Psoas muscle (tissue), 8 donors: ENCODE data around the gene GRIP1. TPM values are rescaled to one million over a fixed set of nuclear protein-coding genes. Genes with fewer than 3 reads are reported as not detected.

ENCODE experiments used
- ATAC-seq, 4 donors: fragments of 200-7000 bp; cut with Tn5 transposase; one replicate each; pipeline ENCODE4 v1.9.1; 2020; ENCODE audit warnings: moderate library complexity in 3 of 4, mild to moderate bottlenecking in 2 of 4
- DNase-seq, 2 donors: peaks; one replicate each; pipeline ENCODE4 v3.0.0-alpha.2; 2020
- H3K27ac ChIP-seq: fragments of 200-600 bp; one replicate; pipeline ENCODE4 v1.8.0; 2022
- H3K27me3 ChIP-seq, 3 donors: fragments of 200-600 bp in 1 of 3; one replicate each; pipeline versions ENCODE4 v1.6.1 to v1.8.0; 2013 to 2022; ENCODE audit warnings: low read length in 2 of 3, mild to moderate bottlenecking in 2 of 3, moderate library complexity in 1 of 3; ENCODE audit not compliant: insufficient read depth in 3 of 3
- H3K36me3 ChIP-seq, 2 donors: fragments of 200-600 bp in 1 of 2; one replicate each; pipeline versions ENCODE4 v1.6.1 to v1.8.0; 2013 to 2022; ENCODE audit warnings: low read depth in 1 of 2, mild to moderate bottlenecking in 1 of 2, moderate library complexity in 1 of 2; ENCODE audit not compliant: insufficient read depth in 1 of 2
- H3K4me1 ChIP-seq: fragments of 200-600 bp; one replicate; pipeline ENCODE4 v1.8.0; 2022
- H3K4me3 ChIP-seq: fragments of 200-600 bp; one replicate; pipeline ENCODE4 v1.8.0; 2022; ENCODE audit warnings: mild to moderate bottlenecking
- H3K9me3 ChIP-seq: fragments of 200-600 bp; one replicate; pipeline ENCODE4 v1.8.0; 2022
- CTCF ChIP-seq: fragments of 200-600 bp; IDR thresholded peaks from one replicate; pipeline ENCODE4 v1.8.0; 2022; ENCODE audit warnings: antibody characterized with exemption
- WGBS, 3 donors: extraction: QIAGEN DNeasy Blood & Tissue Kit; methylation state at CpG; one replicate each; pipeline versions ENCODE4 v1.1.6 to v1.1.7; 2013; 5-methylcytosine and 5-hydroxymethylcytosine counted together
- intact Hi-C, 2 donors: fragments of 100-400 bp; cut with DNase I; formaldehyde crosslinking; loops; one replicate each; pipeline versions ENCODE4 v1.11.0 to v1.14.2; 2022
- polyA plus RNA-seq, 3 donors: library from polyadenylated mRNA; stranded (reverse); fragments of 200-250 nt; gene quantifications; one replicate each; pipeline ENCODE4 v1.2.3, GENCODE V29; 2013
- total RNA-seq, 4 donors: library from RNA; stranded (reverse); fragmentation: NEBNext Ultra II Directional in 2 of 4; extraction: Animal tissue kit (Norgen Biotek cat#: 25700) in 2 of 4; gene quantifications; one replicate each; pipeline versions ENCODE4 v1.2.1 to v1.2.4, GENCODE V29; 2021 to 2023
- donor health status: healthy with polysubstance abuse.
- donor health status: DM: no; HTN: no; CAD: no; lungs with moderate emphysema.
- donor health status: Bipolar disorder and iron deficiency.
- donor health status: healthy.
- donor health status: DM: yes; HTN: yes; CAD: no.
- donor health status: DM: no; HTN: no; CAD: no.
- donor health status: DM: no; HTN: no; CAD: no.
- donor health status: DM: yes; HTN: yes; CAD: no.

GRIP1 gene
- total and polyA plus RNA-seq, 7 donors = 0.05 to 4.1 (median 1.6) TPM

GRCh38 chr12:66662729-66663128 lies 16.1 kb downstream of the GRIP1 start:
- H3K36me3 ChIP-seq = no peaks in the 10 kb centered on the region
- ATAC-seq = no peak
- no peaks in the 10 kb centered on the region for H3K9me3 ChIP-seq
- H3K4me1 ChIP-seq = no peaks in the 10 kb centered on the region
- 50 to 66% (median 53%) methylated on average over 1 of the region's 1 CpG for WGBS, 3 donors
- H3K4me3 ChIP-seq = no peak overlapping the region
- H3K27me3 ChIP-seq = no peaks in the 10 kb centered on the region
- TF ChIP-seq CTCF = no peak
- intact Hi-C loops = no loop called here
- H3K27ac ChIP-seq = no peak overlapping the region
- no peak for DNase-seq

- intact Hi-C loops = no loop called here
Measured at GRCh38 chr12:66662179-66662578, 16.7 kb downstream of the GRIP1 start.

GRCh38 chr12:66661357-66661756 lies 17.5 kb downstream of the GRIP1 start:
- WGBS, 3 donors = 49 to 54% (median 50%) methylated on average over 2 of the region's 2 CpGs
- Histone ChIP-seq H3K9me3 (no peaks in the 10 kb centered on the region), H3K36me3 (no peaks in the 10 kb centered on the region), H3K4me3 (no peak overlapping the region), H3K27me3 (no peaks in the 10 kb centered on the region), H3K4me1 (no peaks in the 10 kb centered on the region), H3K27ac (no peak overlapping the region)
- no peak for DNase-seq
- no peak for ATAC-seq
- no peak for TF ChIP-seq CTCF
- intact Hi-C loops = no loop called here

More at GRCh38 chr12:66662179-66662578, 16.7 kb downstream of the GRIP1 start:
- ATAC-seq (no peak), DNase-seq (no peak)
- TF ChIP-seq CTCF = no peak
- Histone ChIP-seq H3K36me3 (no peaks in the 10 kb centered on the region), H3K4me3 (no peak overlapping the region), H3K9me3 (no peaks in the 10 kb centered on the region), H3K27me3 (no peaks in the 10 kb centered on the region), H3K27ac (no peak overlapping the region), H3K4me1 (no peaks in the 10 kb centered on the region)

- Histone ChIP-seq H3K4me1 (no peaks in the 10 kb centered on the region), H3K9me3 (no peaks in the 10 kb centered on the region), H3K27me3 (no peaks in the 10 kb centered on the region), H3K36me3 (no peaks in the 10 kb centered on the region), H3K4me3 (no peak overlapping the region), H3K27ac (no peak overlapping the region)
- intact Hi-C loops = no loop called here
- TF ChIP-seq CTCF = no peak
- 56 to 75% (median 71%) methylated on average over 1 of the region's 1 CpG for WGBS, 3 donors
- DNase-seq = no peak
- ATAC-seq = no peak
Measured at GRCh38 chr12:66653796-66654195, 25.1 kb downstream of the GRIP1 start.

GRCh38 chr12:66648033-66648735 lies 30.7 kb downstream of the GRIP1 start:
- WGBS, 3 donors = 61 to 72% (median 71%) methylated on average over 10 of the region's 10 CpGs
- H3K4me1 ChIP-seq = no peaks in the 10 kb centered on the region
- ATAC-seq (no peak), DNase-seq (no peak)
- H3K27me3 ChIP-seq = no peaks in the 10 kb centered on the region
- no peaks in the 10 kb centered on the region for H3K36me3 ChIP-seq
- no peaks in the 10 kb centered on the region for H3K9me3 ChIP-seq
- H3K4me3 ChIP-seq = no peak overlapping the region
- no peak for TF ChIP-seq CTCF
- H3K27ac ChIP-seq = no peak overlapping the region
- intact Hi-C loops = no loop called here
